SK-N-SH treated with all-trans-retinoic acid at 6 μM for 48 hours (cell line): ENCODE measurements around the gene OR7G1.

ENCODE experiments used
- ESRRG ChIP-seq: fragments of 250-450 bp; sonication (Bioruptor Pico); IDR thresholded peaks from 2 replicates; pipeline ENCODE4 v1.6.1; 2021; ENCODE audit warnings: mild to moderate bottlenecking
- RARB ChIP-seq: fragments of 250-450 bp; sonication (Bioruptor Pico); IDR thresholded peaks from 2 replicates; pipeline ENCODE4 v1.8.0; 2021; ENCODE audit warnings: mild to moderate bottlenecking, moderate library complexity
- ZNF565 ChIP-seq: fragments of 450-650 bp; formaldehyde crosslinking; conservative IDR thresholded peaks from 2 replicates; pipeline ENCODE4 v1.5.0; 2020; ENCODE audit warnings: low read depth, mild to moderate bottlenecking, moderate library complexity

- TF ChIP-seq RARB: no peak
- TF ChIP-seq ESRRG (CRISPR knock-in tag): no peak
- TF ChIP-seq ZNF565 (CRISPR knock-in tag): no peak
These were observed 15.4 kb upstream of the OR7G1 start for GRCh38 chr19:9130965-9131364.
